GM21723 (cell line): ENCODE results near the gene ADCY9.
"Not testable (repeated sequence)": the region's sequence is repeated elsewhere in the genome, so short reads cannot be mapped to it uniquely, and the experiment has no call there.

ENCODE experiments used
- ATAC-seq: cut with Tn5 transposase; IDR thresholded peaks from one replicate; pipeline ENCODE4 v1.9.1; 2021; ENCODE audit warnings: mild to moderate bottlenecking, moderate library complexity; ENCODE audit not compliant: unreplicated experiment

The ADCY9 gene

GRCh38 chr16:4094127-4094773 lies 22.0 kb downstream of the ADCY9 start:
- no peak for ATAC-seq

- ATAC-seq, result no peak
These were observed 22.6 kb downstream of the ADCY9 start for GRCh38 chr16:4093495-4094126.

DNA sequence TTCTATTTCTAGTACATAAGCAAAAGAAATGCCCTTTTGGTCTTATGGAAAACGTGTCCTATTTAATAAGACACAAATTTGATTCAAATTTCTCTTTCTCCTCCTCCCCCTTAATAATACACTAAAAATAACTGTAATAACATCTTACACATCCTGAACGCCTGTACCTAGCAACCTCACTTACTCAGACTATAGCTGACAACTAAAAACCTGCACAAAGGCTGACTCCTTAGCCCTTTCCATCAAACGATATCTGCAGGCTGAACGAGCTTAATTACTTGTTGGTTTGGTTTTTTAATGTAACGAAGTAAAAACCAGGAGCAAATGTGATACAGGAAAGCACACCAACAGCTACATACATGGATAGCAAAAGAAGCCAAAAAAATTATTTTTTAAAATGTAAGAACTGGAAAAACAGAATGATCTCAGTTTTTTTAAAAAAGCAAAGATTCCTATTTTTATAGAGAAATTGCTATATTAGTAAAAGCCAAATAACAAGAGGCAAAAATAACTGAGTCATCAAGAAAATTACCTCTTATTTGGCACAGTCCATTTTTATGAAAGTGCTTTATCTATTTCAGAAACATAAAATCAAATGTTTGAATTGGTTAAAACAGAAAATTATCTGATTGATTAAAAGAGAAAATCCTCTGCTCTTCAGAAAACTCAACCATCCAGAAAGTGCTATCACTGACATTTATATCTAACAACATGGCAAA lies 23.5 kb downstream of the ADCY9 start:
- no peak for ATAC-seq

DNA sequence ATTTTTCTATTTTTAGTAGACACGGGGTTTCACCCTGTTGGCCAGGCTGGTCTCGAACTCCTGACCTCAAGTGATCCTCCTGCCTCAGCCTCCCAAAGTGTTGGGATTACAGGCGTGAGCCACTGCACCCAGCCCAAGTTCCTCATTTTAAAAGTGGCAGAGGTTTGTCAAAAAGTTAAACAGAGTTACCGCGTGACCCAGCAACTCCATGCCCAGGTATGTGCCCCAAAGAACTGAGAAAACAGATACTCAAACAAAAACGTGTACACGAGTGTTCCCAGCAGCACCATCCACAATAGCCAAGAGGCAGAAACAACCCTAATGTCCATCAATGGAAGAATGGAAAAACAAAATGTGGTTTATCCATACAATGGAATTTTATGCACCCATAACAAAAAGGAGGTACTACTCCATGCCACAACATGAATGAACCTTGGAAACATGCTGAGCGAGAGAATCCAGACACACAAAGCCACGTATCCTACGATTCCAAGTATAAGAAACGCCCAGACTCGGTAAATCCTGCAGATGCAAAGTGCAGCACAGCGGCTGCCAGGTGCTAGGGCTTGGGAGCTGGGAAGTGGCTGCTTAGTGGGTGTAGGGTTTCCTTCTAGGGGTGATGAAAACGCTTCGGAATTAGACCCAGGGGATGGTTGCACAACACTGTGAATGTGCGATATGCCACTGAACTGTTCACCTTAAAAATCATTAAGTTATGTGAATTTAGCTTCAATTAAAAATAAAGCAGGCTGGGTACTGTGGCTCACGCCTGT lies 24.8 kb downstream of the ADCY9 start:
- ATAC-seq, result no peak

DNA sequence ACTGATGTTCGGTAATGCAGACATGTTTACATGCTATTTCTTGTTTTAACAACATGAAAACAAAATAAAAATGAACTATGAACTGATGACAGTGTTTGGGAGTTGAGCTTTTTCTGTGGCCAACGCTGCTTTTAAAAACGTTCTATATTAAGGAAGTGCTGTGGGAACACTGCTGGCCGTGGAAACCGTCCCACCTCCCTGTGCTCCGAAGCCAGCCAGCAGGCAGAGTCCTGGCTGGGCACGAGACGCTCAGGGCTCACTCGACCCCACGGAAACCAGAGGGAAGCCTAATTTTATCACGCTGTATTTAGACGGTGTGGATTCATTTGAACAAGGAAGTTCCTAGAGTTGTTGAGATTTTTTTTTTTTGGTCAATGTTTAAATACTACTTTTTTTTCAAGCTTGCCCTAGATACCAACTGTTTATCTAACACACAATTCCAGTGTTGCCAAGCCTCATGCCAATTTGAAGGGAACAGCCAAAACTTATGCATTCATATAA lies 25.8 kb downstream of the ADCY9 start:
- ATAC-seq, result no peak

DNA sequence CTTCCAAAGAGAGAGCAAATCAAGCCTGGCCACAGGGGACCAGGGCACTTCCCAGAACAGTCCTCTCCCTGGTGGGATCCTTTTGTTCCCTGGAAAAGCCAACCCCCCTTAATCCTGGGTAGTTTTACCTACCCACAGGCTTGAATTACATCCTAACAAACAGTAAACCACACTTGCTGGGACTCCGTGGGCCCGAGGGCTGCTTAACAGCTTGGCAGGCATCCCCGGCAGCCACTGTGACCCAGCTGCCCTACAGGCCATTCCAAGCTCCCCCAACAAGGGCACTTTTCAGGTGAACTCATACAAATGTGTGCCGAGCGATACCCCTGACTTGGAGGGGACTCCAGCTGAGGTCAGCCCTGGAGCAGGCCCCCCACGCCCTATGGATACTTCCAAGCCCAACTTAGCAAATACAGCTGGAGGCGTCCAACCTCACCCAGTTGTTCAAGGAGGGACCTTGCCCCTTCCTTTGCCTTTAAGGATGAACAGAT lies 26.4 kb downstream of the ADCY9 start:
- ATAC-seq, result no peak

DNA sequence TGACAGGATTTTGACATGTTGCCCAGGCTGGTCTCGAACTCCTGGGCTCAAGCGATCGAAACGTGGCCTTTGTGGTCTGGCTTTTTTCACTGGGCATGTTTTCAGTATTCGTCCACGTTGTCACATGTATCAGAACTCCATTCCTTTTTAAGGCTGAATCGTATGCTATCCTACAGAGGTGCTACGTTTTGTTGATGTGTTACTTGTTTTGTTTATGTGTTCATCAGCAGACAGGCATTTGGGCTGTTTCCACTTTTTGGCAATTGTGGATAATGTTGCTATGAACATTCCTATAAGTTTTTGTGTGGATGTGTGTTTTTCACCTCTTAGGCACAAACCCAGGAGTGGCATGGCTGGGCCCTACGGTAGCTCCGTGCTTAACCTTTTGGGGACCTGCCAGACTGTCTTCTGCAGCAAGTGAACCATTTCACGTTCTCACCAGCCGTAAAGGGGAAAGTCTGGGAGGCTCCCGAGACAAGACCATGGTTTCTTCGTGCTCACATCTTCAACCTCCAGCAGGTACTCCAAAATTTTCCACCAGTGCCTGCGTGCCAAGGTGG lies 26.9 kb downstream of the ADCY9 start:
- ATAC-seq, result no peak

DNA sequence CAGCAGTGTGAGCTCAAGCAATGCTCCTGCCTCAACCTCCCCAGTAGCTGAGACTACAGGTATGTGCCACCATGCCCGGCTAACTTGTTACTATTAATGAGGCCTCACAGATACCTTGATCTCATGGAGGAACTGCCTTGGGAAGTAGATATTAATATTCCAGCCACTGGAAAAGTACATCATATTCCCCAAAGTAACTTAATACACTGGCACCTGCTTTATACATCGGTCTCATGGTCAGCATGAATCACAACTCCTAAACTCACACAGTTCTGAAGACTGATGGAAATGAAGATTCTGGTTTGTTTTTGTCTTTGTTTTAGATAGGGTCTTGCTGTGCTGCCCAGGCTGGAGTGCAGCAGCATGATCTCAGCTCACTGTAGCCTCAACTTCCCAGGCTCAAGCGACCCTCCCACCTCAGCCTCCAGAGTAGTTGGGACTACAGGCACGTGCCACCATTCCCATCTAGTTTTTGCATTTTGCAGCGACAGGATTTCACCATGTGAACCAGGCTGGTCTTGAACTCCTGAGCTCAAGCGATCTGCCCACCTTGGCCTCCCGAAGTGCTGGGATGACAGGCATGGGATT lies 28.2 kb downstream of the ADCY9 start:
- no peak for ATAC-seq

- no peak for ATAC-seq
These were observed 28.9 kb downstream of the ADCY9 start for GRCh38 chr16:4087099-4087885.

DNA sequence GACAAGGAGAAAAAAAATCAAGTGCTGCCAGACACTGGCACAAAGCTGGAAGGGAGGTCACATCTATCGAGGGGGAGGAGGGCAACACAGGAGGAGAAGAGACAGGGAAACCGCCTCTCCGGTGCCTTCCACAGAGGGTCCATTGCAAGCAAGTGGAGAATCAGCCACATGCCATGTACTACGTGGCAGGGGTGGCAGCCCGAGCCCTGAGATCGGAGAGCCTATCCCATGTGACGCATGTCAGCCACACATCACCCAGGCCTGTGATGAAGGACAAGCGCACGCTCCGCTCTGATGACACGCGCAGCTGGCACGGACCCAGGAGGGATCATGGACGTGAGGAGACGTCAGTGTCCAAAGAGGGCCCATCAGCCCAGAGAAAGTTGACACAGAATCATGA lies 30.1 kb downstream of the ADCY9 start:
- no peak for ATAC-seq

DNA sequence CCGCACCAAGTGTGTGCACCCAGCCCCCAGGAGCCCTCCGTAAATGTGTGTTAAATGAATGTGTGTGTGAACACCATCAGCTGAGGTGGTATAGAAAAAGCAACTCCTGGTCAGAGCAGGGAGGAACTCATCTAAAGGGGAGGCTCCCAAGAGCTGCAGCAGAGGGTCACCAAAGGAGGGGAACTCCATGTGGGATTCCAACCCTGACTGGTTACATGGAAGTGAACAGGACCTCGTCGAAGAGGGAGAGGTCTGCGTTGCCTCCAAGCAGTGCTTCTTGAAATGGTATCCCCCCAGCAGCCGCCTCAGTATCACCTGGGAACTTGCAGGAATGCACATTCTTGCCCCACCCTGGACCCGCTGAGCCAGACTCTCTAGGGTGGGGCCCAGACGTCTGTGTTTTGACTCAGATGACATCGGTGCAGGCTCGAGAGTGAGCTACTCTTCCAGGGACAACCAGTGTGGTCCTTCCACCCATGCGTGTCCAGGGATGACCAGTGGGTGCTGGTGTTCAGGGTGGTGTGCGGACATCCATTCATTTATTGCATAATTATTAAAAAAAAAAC lies 30.8 kb downstream of the ADCY9 start:
- no peak for ATAC-seq

GRCh38 chr16:4083347-4083870 lies 32.8 kb downstream of the ADCY9 start:
- no peak for ATAC-seq

DNA sequence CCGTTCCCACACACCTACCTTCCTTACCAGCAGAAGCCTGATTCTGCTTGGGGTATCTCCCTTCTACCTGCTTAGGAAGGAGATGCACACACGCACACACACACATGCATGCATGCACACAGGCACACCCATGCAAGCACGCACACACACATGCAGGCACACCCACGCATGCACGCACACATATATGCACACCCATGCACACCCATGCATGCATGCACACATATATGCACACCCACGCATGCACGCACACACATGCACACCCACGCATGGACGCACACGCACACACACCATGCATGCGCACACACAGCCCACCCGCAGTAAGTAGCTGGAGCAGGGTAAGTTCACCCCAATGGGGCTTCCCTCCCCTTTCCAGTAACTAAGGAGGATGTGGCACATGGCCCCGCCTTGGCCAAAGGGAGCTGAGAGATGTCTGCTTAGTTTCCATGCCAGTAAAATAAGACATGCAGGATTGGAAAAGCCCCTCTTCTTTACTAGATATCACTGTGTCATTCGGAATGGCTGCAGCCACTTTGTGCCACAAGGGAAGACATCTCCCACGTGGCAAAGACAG lies 33.7 kb downstream of the ADCY9 start:
- ATAC-seq, result no peak

DNA sequence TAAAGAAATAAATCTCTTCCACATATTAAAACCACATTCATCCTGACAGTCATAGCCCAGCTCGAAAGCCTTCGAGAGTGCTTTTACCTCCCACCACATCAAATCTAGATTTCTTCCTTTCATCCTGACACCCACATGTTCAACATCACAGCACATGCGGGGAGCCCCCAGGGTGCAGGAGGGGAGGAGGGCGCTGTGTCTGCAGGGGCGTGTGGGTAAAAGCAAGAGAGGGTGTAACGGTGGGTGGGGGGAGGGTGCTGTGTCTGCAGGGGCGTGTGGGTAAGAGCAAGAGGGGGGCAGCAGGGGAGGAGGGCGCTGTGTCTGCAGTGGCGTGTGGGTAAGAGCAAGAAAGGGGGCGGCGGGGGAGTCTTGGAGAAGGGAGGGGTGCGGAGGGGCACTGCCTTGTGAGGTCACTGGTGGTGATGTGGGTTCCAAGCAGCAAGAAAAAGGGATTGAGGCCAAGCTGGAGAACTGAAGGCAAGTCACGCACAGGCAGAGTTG lies 34.7 kb downstream of the ADCY9 start:
- no peak for ATAC-seq

GRCh38 chr16:4081047-4081446 lies 35.2 kb downstream of the ADCY9 start:
- ATAC-seq, result no peak

DNA sequence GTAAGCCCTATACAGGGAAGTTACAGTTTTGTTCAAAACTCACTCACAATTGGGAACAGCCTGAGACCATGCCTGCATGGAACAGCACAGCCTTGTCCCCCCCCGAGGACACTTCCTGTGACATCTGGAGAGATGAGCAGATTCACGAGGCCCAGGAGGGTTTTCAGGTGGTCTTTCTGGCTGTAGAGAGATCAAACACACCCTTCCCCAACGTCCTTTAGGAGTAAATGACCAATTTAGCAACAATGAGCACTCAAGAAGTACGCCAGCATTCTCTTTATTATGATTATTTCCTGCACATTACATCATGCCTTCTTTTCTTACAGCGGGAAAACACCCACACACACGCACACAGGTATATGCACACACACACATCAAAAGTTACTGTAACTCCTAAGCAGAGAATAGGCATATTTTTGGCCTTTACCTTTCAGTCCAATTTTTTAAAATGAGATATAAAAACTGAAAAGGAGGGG lies 39.0 kb downstream of the ADCY9 start:
- ATAC-seq, result no peak

GRCh38 chr16:4075534-4075933 lies 40.7 kb downstream of the ADCY9 start:
- ATAC-seq, result no peak

- ATAC-seq, result not testable (repeated sequence)
These were observed 43.1 kb downstream of the ADCY9 start for GRCh38 chr16:4073150-4073549.
